CD4-positive, alpha-beta memory T cell (primary cell): ENCODE results near the gene CFAP251. TPM values are rescaled to one million over a fixed set of nuclear protein-coding genes. Genes with fewer than 3 reads are reported as not detected.
A peak's percentile ranks its signal among the peaks of the same experiment; 100 is the strongest.

Experiments used
- CTCF ChIA-PET: fragments of 350-600 bp; sonication (Branson Sonifier 250); formaldehyde crosslinking; loops from one replicate; lab custom pipeline; 2021; ENCODE audit warnings: inconsistent platforms; ENCODE audit not compliant: partially characterized antibody; lab: Charles Lee
- POLR2A ChIA-PET: fragments of 350-600 bp; sonication (Branson Sonifier 250); formaldehyde crosslinking; loops from one replicate; lab custom pipeline; 2021; ENCODE audit not compliant: partially characterized antibody; lab: Charles Lee
- DNase-seq, 5 donors: peaks; one replicate each; pipeline versions ENCODE4 v3.0.0 to v3.0.0-alpha.2; 2020 to 2022; ENCODE audit warnings: mixed read lengths in 1 of 5
- H3K27ac ChIP-seq: one replicate; pipeline ENCODE4 v1.7.0; 2013; ENCODE audit warnings: low read depth, low read length
- H3K27me3 ChIP-seq: 2 replicates; pipeline ENCODE4 v1.7.0; 2013; ENCODE audit warnings: mild to moderate bottlenecking, low read length, moderate library complexity; ENCODE audit not compliant: insufficient read depth
- H3K36me3 ChIP-seq: 2 replicates; pipeline ENCODE4 v1.7.0; 2013; ENCODE audit warnings: mild to moderate bottlenecking, low read length, moderate library complexity; ENCODE audit not compliant: insufficient read depth
- H3K4me1 ChIP-seq: 2 replicates; pipeline ENCODE4 v1.7.0; 2013; ENCODE audit warnings: mild to moderate bottlenecking, low read length, moderate library complexity; ENCODE audit not compliant: insufficient read depth
- H3K4me3 ChIP-seq, 2 donors: one replicate each; pipeline ENCODE4 v1.7.0; 2013; ENCODE audit warnings: low read length in 2 of 2, mild to moderate bottlenecking in 1 of 2
- H3K9me3 ChIP-seq, 2 donors: one replicate each; pipeline ENCODE4 v1.7.0; 2013; ENCODE audit warnings: low read length in 2 of 2, control low read depth in 1 of 2; ENCODE audit not compliant: control insufficient read depth in 1 of 2
- H3K27ac Mint-ChIP-seq, 7 donors: one replicate each; pipeline ENCODE4 v1.8.0; 2020 to 2021; ENCODE audit warnings: mixed read lengths in 7 of 7, mild to moderate bottlenecking in 6 of 7, inconsistent platforms in 3 of 7, moderate library complexity in 3 of 7
- H3K27me3 Mint-ChIP-seq, 2 donors: one replicate each; pipeline ENCODE4 v1.8.0; 2020 to 2021; ENCODE audit warnings: mixed read lengths in 2 of 2
- H3K36me3 Mint-ChIP-seq, 2 donors: one replicate each; pipeline ENCODE4 v1.8.0; 2020 to 2021; ENCODE audit warnings: mixed read lengths in 2 of 2, inconsistent platforms in 1 of 2, mild to moderate bottlenecking in 1 of 2
- H3K4me1 Mint-ChIP-seq, 4 donors: one replicate each; pipeline ENCODE4 v1.8.0; 2020 to 2021; ENCODE audit warnings: mixed read lengths in 4 of 4, mild to moderate bottlenecking in 1 of 4
- H3K4me3 Mint-ChIP-seq, 8 donors: one replicate each; pipeline ENCODE4 v1.8.0; 2020 to 2021; ENCODE audit warnings: mixed read lengths in 8 of 8, mild to moderate bottlenecking in 7 of 8, moderate library complexity in 6 of 8, inconsistent platforms in 3 of 8
- H3K9me3 Mint-ChIP-seq, 8 donors: one replicate each; pipeline ENCODE4 v1.8.0; 2020 to 2021; ENCODE audit warnings: mixed read lengths in 8 of 8, mild to moderate bottlenecking in 5 of 8, inconsistent platforms in 3 of 8, moderate library complexity in 1 of 8
- intact Hi-C: fragments of 100-400 bp; cut with micrococcal nuclease; formaldehyde crosslinking; loops from one replicate; pipeline ENCODE4 v1.15.1; 2023
- polyA plus RNA-seq, 2 donors: library from polyadenylated mRNA; unstranded; fragments of 300-500 nt; fragmentation: Illumina TruSeq; gene quantifications; one replicate each; pipeline ENCODE4 v1.2.3, GENCODE V29; 2021
- total RNA-seq, 2 experiments: library from RNA; stranded (reverse); gene quantifications; one replicate each; pipeline ENCODE4 v1.2.3, GENCODE V29; 2021

The CFAP251 gene
- total and polyA plus RNA-seq, 4 experiments from 2014 or later: 0.21 to 0.44 (median 0.23) TPM; not detected in 1

DNA sequence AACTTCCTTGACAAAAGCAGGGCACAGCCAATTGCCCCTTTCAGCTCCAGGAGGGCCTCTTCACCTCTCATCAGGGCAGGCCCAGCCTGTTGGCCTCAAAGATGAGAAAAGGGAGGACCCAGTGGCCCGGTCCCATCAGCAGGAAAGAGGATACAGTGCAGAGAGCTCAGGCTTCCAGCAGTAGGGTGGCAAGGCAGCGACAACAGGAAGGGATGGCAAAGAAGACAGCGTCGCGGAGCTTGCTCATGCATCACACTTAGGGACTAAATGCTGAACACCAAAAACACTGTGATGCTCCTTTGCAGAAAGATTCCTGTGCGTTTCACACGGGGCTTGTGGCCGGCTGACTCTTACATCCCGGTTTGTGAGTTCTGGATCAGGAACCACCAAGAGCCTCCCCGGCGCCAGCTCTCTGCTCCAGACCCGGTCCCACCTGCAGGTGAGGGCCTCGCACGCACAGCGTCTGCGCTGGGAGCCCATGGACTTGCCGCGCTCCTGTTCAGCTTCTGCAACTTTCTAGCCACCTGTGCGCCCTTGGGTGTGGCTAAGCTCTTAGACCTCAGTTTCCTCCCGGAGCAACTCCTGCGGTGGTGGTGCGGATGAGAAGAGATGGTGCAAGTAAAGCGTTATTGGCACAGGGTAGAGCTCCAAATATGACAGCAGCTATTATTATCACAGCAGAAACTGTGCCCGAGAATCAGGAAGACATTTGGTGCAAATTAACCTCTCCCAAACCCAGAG is 88.0 kb downstream of the CFAP251 start:
- H3K27me3 Mint-ChIP-seq: peaks cover 1 to 5% of the 10 kb centered on the region in 2 donors
- ChIA-PET CTCF (interaction anchor here (0.7 to 1.8 kb wide), 7 partner anchors 10 to 506 kb away, joined by 3 to 16 read pairs (median 3); partner anchors contain the start of gene CFAP251), POLR2A (interaction anchor here (0.6 to 2.6 kb wide), 7 partner anchors 10 to 607 kb away, joined by 3 to 12 read pairs (median 3); partner anchors contain the start of genes BCL7A and CFAP251)

GRCh38 chr12:122009741-122010140 is 91.3 kb downstream of the CFAP251 start:
- Mint-ChIP-seq H3K27me3 (peaks cover 1 to 5% of the 10 kb centered on the region in 2 donors), H3K9me3 (no peaks in the 10 kb centered on the region), H3K36me3 (no peaks in the 10 kb centered on the region), H3K27ac (no peak overlapping the region), H3K4me3 (no peak overlapping the region), H3K4me1 (peaks cover 10 to 29% (median 17%) of the 10 kb centered on the region in 4 donors)
- CTCF ChIA-PET: interaction anchor here (0.6 kb wide), 1 partner anchor 12 kb away, joined by 3 read pairs; no protein-coding TSS in a partner anchor
- intact Hi-C loops: no loop called here
- Histone ChIP-seq H3K27me3 (no peaks in the 10 kb centered on the region), H3K36me3 (no peaks in the 10 kb centered on the region), H3K4me3 (no peak overlapping the region), H3K9me3 (no peaks in the 10 kb centered on the region), H3K4me1 (peaks cover 29% of the 10 kb centered on the region), H3K27ac (no peak overlapping the region)
- DNase-seq: no peak
- POLR2A ChIA-PET: no interaction called here

More for the DNA sequence above, 88.0 kb downstream of the CFAP251 start:
- no peak overlapping the region for H3K27ac ChIP-seq
- peak in 4 of 5 donors; percentile 16 to 30 (median 20) for DNase-seq
- Mint-ChIP-seq H3K36me3 (no peaks in the 10 kb centered on the region), H3K4me1 (peaks cover 13 to 39% (median 18%) of the 10 kb centered on the region in 4 donors), H3K4me3 (peak overlapping the region; percentile 69 to 85 (median 78)), H3K9me3 (no peaks in the 10 kb centered on the region), H3K27ac (peak overlapping the region; percentile 26 to 87 (median 57))
- no peaks in the 10 kb centered on the region for H3K9me3 ChIP-seq
- no peaks in the 10 kb centered on the region for H3K27me3 ChIP-seq
- intact Hi-C loops: no loop called here
- peaks cover 40% of the 10 kb centered on the region for H3K4me1 ChIP-seq
- peak overlapping the region in 1 of 2 donors; percentile 28 for H3K4me3 ChIP-seq
- no peaks in the 10 kb centered on the region for H3K36me3 ChIP-seq

DNA sequence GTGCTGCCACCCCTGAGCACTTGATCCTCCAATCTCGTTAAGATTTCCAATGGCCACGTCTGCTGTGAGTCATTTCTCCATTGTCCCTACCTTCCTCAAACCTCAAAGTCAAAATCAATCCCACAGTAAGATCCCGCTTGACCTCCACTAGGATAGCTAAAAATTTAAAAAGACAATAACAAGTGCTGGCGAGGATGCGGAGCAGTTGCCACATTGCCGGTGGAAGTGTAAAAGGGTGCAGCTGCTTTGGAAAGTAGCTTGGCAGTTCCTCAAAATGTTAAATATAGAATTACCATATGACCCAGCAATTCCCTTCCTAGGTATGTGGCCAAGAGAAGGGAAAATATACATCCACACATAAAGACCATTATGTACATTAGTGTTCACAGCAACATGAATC is 93.8 kb downstream of the CFAP251 start:
- Histone ChIP-seq H3K27me3 (no peaks in the 10 kb centered on the region), H3K36me3 (no peaks in the 10 kb centered on the region), H3K4me3 (no peak overlapping the region), H3K9me3 (no peaks in the 10 kb centered on the region), H3K4me1 (peaks cover 6% of the 10 kb centered on the region), H3K27ac (no peak overlapping the region)
- CTCF ChIA-PET: interaction anchor here (1.0 kb wide), 1 partner anchor 94 kb away, joined by 4 read pairs; the partner anchor contains the start of gene CFAP251
- Mint-ChIP-seq H3K27me3 (peaks cover 1 to 3% of the 10 kb centered on the region in 2 donors), H3K9me3 (peaks cover 0 to 2% (median 0%) of the 10 kb centered on the region in 8 donors), H3K4me3 (no peak overlapping the region), H3K4me1 (peaks cover 1 to 10% (median 4%) of the 10 kb centered on the region in 4 donors), H3K27ac (no peak overlapping the region), H3K36me3 (no peaks in the 10 kb centered on the region)
- DNase-seq: no peak
- POLR2A ChIA-PET: no interaction called here
- intact Hi-C loops: no loop called here

GRCh38 chr12:122013136-122013535 is 94.7 kb downstream of the CFAP251 start:
- DNase-seq: no peak
- Mint-ChIP-seq H3K4me1 (peaks cover 0 to 3% (median 0%) of the 10 kb centered on the region in 4 donors), H3K27ac (no peak overlapping the region), H3K27me3 (peaks cover 0 to 3% of the 10 kb centered on the region in 2 donors), H3K9me3 (peaks cover 0 to 3% (median 0%) of the 10 kb centered on the region in 8 donors), H3K36me3 (no peaks in the 10 kb centered on the region), H3K4me3 (no peak overlapping the region)
- H3K4me3 ChIP-seq: no peak overlapping the region
- no peaks in the 10 kb centered on the region for H3K4me1 ChIP-seq
- H3K36me3 ChIP-seq: no peaks in the 10 kb centered on the region
- intact Hi-C loops: no loop called here
- H3K27me3 ChIP-seq: no peaks in the 10 kb centered on the region
- H3K27ac ChIP-seq: no peak overlapping the region
- no peaks in the 10 kb centered on the region for H3K9me3 ChIP-seq
- ChIA-PET CTCF (interaction anchor here (0.7 to 0.8 kb wide), 2 partner anchors 12 to 201 kb away, joined by 3 to 4 read pairs; no protein-coding TSS in a partner anchor), POLR2A (no interaction called here)

DNA sequence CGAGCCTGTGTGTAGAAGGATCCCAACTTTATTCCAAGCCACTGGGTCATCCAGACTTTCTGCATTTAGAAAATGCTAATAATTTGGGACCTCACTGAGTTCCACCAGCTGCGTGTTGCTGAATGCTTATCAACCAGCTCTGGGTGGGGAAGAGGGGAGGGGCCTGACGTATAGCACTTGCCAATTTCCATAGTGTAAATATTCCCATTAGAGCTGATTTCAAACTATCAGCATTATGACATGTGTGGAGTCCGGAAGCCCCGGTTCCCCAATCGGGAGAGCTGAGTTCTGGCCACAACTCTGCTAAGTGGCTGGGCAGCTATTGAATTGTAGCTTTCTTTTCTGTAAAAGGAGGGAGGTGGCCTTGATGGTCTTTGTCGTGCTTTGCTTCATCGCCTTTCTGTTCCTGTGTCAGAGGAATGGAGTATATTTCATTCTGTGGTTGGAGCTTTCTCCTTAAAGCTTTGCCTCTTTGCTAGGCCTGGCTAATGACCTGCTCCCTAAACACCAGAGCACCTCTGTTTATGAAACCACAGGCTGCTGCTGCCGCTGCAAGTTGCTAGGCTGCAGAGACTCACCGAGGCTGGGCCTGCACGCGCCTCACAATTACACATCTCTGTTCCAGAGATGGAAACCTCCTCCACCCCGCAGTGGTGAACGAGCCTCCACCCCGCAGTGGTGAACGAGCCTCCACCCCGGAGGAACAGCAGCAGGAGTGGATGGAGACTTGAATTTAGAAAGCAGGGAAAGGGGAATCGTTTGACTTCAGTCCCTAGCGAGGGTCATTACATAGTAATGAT is 95.6 kb downstream of the CFAP251 start:
- Mint-ChIP-seq H3K36me3 (no peaks in the 10 kb centered on the region), H3K4me3 (no peak overlapping the region), H3K27me3 (peaks cover 0 to 3% of the 10 kb centered on the region in 2 donors), H3K4me1 (no peaks in the 10 kb centered on the region), H3K27ac (peak overlapping the region in 1 of 7 donors; percentile 17), H3K9me3 (peaks cover 0 to 6% (median 0%) of the 10 kb centered on the region in 8 donors)
- intact Hi-C loops: no loop called here
- no peak overlapping the region for H3K27ac ChIP-seq
- H3K4me3 ChIP-seq: no peak overlapping the region
- no peaks in the 10 kb centered on the region for H3K9me3 ChIP-seq
- no peak for DNase-seq
- no peaks in the 10 kb centered on the region for H3K36me3 ChIP-seq
- ChIA-PET CTCF (interaction anchor here (0.8 kb wide), 1 partner anchor 202 kb away, joined by 3 read pairs; no protein-coding TSS in a partner anchor), POLR2A (no interaction called here)
- H3K4me1 ChIP-seq: no peaks in the 10 kb centered on the region
- no peaks in the 10 kb centered on the region for H3K27me3 ChIP-seq

DNA sequence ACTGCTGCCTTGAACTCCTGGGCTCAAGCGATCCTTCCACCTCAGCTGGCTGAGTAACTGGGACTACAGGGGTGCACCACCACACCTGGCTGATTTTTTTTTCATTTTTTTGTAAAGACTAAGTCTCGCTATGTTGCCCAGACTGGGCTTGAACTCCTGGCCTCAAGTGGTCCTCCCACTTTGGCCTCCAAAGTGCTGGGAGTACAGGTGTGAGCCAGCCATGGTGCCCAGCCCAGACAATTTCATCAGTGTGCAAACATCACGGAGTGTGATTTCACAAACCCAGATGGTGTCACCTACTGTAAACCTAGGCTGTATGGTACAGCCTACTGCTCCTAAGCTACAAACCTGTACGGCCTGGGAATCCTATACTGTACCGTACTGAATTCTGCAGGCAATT is 96.4 kb downstream of the CFAP251 start:
- CTCF ChIA-PET: no interaction called here
- no peaks in the 10 kb centered on the region for H3K36me3 ChIP-seq
- Mint-ChIP-seq H3K36me3 (no peaks in the 10 kb centered on the region), H3K27me3 (peaks cover 2 to 7% of the 10 kb centered on the region in 2 donors), H3K4me3 (no peak overlapping the region), H3K4me1 (peaks cover 0 to 2% (median 0%) of the 10 kb centered on the region in 4 donors), H3K27ac (no peak overlapping the region), H3K9me3 (peaks cover 0 to 8% (median 1%) of the 10 kb centered on the region in 8 donors)
- H3K9me3 ChIP-seq: no peaks in the 10 kb centered on the region
- H3K4me1 ChIP-seq: no peaks in the 10 kb centered on the region
- no peak overlapping the region for H3K4me3 ChIP-seq
- no peak for DNase-seq
- no peaks in the 10 kb centered on the region for H3K27me3 ChIP-seq
- no peak overlapping the region for H3K27ac ChIP-seq
- POLR2A ChIA-PET: no interaction called here
- intact Hi-C loops: no loop called here
